ENCODE data around the gene PRSS56.

Gene PRSS56

GRCh38 chr2:232519581-232520438 lies at the start of gene PRSS56:
TSS of gene PRSS56 (plus strand) at chr2:232520388. CDS start at chr2:232520599, 211 bp downstream.
- no peak for DNase-seq (ENCODE audit: low read depth)

GRCh38 chr2:232473467-232473890 lies 46.7 kb upstream of the PRSS56 start:
- no peak for DNase-seq (ENCODE audit: low read depth)

DNA sequence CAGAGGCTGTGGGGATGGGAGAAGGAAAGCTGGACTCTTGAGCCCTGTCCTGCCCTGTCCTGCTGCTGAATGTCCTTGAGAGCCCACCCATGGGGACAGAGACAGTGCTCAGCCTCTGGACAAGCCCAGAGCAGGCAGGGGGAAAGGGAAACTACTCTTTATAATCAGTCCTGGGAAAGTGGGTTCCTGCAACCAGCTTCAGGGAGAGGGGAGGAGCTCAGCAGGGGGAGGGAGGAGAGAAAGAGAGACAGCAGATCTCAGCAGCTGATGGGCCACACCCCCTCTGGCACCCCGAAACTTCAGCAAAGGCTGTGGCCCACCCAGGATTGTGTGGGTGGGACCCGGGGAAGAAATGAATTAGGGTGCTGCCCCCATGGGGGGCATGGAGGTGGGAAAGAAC lies 44.1 kb upstream of the PRSS56 start:
- DNase-seq (ENCODE audit: low read depth) = no peak

DNA sequence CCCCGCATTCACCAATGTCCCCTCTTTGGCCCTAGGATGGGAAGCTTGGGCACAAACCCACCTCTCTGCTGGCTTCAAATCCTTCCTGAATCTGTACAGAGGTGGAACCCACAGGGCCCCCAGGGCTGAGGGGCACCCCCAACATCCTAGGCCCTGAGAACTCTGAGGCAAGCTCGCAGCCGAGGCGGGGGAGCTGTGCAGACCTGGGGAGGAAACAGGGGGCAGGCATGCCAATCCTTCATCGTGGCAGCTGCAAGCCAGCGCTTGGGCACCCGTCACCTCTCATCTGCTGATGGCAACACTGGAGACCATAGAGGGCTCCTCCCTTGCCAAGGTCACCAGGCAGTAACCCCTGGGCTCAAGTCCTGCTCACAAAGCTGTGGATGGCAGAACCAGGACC lies 43.4 kb upstream of the PRSS56 start:
- DNase-seq (ENCODE audit: low read depth) = no peak

DNA sequence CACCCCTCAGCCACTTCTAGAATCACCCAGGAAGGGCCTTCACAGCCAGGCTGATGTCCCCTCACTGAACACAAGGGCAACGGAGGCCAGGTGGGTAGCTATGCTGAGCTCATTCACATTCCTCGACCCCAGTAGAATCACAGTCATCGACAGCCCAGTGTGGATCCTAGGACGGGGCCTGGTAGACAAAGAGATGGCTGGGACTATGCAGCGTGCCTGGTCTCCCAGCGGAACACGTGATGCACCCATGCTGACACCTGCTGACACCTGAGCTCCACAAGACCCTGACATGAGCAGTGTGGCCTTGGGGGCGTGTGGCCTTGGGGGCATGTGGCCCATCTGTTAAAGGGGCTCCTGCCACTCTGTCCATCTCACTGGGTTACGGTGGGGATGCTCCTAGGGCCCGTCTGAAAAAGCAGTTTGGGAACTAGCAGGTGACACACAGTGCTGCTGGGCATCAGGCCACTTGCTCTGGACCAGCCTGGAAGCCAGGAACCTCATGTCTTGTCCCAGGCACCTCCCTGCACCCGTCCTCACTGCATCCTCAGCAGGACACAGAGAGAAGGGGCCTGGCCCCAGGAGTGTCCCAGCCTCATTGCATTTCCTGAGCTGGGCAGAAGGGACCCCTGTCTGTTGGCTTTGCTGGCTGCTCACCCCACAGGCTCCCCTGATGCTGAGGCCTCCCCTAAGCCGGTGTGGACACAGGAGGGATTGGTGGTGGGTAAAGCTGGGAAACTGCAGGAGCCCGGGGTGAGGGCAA lies 42.3 kb upstream of the PRSS56 start:
- DNase-seq (ENCODE audit: low read depth) = no peak

- no peak for DNase-seq (ENCODE audit: low read depth)
These were observed 41.4 kb upstream of the PRSS56 start for GRCh38 chr2:232478571-232479340.

DNA sequence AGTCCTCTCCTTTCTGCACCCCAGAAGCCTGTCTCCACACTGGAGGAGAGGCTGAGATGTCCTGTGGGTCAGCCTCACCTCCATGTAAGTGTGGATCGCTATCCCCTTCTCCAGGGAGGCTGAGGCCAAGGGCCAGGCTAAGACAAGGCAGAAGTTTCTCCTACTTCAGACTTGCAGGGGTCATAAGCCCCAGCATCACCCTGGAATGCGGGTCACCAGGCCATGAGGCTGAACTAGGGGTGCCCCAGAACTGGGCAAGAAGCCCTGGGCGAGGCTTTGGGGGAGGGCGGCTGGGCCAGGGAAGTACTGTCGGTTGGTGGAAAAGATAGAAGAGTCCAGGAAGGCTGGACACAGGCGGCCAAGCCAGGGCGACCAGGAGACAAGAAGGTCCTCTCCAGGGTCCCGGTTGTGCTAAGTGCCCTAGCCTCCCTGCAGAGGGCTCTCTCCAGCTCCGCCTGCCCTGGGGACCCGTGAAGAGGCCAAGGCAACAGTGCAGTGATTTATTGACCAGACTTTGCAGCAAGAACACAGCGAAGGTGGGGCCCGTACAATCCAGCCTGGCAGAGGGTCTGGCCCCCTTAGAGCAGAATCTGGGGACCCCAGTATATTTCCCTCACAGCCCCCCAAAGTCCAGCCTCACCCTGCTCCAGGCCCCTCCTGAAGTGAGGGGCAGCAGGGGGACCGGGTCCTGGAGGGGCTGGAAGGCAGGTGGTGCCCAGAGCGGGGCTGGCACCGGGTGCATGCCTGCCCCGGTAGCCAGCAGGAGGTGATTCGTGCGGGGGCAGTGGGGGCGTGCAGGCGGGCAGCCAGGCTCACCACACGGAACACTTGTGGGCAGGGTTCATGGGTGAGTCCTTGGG lies 40.6 kb upstream of the PRSS56 start:
- DNase-seq (ENCODE audit: low read depth) = no peak

GRCh38 chr2:232480201-232481190 lies 39.7 kb upstream of the PRSS56 start:
- no peak for DNase-seq (ENCODE audit: low read depth)

GRCh38 chr2:232481322-232482140 lies 38.7 kb upstream of the PRSS56 start:
- DNase-seq (ENCODE audit: low read depth) = no peak

DNA sequence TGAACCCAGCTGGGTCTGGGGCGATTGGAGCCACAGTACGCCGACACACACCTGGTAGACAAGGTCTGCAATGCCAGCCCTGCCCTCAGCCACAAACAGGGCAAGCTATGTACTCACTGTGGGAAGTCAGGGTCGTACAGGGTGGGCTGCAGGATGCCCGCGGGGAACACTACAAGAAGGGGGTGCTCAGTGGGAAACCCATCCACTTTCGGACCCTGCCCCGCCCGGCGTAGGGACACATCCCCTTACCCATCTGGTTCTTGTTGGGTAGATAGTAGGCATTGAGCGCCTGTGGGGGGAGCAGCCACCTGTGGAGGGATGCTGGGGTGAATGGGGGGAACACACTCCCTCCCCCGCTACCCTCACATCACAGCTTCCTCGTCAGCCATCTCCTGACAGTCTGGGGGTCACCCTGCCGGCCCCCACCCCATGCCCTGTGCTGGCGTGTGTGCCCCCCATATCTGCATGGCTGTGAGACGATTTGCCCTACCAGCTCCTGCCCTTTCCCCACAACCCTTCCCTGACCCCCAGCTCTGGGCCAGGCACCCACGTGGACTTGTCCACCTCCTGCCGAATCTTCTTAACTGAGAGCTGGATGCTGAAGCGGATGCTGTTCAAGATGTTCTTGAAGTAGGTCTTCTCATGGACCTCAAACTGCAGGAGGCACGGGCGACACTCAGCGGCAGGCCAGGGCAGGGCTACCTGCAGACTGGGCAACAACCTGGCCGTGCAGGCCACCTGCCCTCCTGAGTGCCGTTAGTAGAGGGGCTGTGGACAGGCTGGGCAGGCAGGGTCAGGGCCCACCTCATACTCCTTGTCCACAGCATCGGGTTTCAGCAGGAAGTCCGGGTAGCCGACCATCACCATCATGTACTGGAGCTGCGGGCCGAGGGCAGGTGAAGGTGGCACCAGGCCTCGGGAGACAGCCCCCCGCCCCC lies 37.6 kb upstream of the PRSS56 start:
- DNase-seq (ENCODE audit: low read depth) = no peak

DNA sequence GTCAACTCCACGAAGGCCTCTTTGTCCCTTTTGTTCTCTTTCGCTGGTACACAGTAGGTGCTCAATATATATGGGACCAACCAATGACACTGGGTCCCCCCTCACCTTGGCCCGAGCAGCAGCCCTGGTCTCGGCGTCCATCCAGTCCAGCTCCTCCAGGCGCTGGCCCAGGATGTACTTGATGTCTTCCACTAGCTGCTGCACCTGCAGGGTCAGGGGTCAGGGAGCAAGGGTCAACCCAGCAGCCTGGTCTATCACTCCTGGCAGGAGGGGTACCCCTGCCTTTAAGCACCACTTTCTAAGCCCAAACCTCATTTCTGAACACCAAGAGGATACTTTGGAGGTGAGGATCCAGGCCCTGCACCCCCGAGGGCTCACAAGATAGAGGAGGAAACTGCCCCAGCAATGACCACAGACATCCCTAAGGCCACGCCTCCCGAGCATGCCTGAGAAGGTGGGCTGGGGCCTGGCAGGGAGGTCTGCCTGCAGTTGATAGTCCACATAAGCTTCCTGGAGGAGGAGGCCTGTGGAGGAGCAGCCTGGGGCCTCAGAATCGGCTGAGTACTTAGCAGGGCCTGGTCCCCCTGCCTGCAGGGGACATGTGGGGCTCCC lies 36.8 kb upstream of the PRSS56 start:
- no peak for DNase-seq (ENCODE audit: low read depth)

DNA sequence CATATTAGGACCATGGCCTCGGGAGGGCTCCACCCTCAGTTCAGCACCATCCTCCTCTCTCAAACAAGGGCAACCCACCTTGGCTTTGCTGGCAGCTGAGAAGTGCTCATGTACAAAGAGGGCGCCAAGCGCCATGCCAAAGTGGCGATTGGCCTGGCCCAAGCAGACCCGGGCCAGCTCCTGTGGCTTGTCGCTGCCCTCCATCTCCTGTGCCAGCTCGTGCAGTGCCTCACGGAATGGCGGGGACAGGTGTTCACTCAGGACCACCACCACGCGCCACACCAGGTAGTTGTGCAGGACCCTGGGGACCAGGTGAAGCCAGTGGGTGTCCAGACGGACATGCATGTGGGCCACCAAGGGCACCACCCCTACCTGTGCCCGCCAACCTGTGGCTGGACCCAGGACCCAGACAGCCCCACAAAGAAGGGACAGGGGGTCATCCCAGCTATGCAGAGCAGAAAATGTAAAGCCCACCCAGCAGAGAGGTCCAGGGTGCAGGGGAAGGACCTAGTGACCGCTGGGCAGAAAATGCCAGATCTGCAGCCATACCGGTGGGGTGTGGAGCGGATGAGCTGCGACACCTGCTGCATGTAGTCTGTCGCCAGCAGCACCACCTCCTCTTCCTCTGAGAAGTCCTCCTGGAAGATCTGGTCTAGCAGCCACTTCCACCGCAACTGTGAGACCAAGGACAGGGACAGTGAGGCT lies 36.1 kb upstream of the PRSS56 start:
- no peak for DNase-seq (ENCODE audit: low read depth)

DNA sequence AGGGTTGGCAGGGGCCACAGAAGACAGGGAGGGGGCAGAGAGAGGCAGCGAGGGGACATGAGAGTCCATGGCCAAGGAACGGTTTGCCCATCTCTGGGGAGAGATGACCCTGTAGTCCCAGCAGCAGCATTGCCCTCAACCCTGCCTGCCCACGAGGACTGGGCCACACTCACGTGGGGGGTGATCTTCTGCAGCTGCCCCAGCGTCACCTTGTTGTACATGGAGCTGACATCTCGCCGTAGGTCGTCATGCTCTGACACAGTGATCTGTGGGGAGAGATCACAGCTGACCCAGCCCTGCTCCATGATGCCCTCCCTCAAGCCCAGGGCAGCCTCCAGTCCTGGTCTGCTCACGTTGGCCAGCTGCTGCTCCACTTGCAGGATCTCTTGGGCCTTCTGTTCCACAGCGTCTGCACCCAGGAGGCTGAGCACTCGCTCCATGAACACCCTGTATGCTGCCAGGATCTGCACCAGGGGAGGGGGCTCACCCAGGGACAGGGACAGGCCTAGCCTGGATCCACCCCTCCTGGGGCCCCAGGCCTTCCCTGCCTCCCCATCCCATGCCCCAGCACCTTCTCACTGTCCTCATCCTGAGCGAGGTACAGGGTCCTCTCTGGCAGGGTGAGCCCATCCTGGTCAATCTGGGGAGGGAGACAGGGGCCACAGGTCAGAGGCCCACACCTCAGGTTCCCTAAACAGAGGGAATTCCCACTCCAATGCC lies 35.4 kb upstream of the PRSS56 start:
- DNase-seq (ENCODE audit: low read depth) = no peak

GRCh38 chr2:232485348-232485756 lies 34.8 kb upstream of the PRSS56 start:
- no peak for DNase-seq (ENCODE audit: low read depth)

DNA sequence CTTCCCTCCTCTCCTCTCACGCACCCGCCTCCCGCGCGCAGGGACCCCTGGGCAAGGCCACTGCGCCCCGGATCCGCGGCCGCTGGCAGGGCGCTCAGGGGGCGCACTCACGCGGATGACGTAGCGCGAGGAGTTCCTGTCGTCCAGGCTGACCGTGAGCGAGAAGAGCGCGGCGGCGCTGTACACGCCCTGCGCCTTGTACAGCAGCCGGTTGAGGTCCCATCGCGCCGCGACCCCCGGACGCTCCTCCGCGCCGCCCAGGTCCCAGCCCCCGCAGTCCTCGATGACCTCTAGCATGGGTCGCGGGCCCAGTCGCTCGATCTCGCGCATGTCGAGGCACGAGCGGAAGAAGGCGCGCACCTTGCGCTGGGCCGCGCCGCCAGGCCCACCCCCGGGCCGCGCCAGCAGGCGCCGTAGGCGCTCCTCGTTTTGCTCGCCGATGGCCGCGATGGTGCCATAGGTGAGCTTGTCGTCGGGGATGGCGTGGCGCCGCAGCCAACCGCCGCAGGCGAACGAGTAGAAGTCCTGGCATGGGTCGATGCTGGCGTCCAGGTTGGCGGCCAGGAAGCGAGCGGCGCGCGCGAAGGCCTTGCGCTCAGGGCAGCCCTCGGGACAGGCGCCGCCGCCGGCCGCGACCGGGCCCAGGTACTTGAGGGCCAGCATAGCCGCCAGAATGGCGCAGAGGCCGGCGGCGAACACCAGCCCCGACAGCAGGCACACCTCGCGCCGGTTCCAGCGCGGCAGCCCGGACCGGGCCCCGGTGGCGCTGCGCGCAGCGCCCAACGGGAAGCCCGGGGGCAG lies 34.2 kb upstream of the PRSS56 start:
- no peak for DNase-seq (ENCODE audit: low read depth)

Measured in GM04504 (cell line).